NT2/D1 (cell line): ENCODE results near the gene RNGTT.

Source experiments
- YY1 ChIP-seq: IDR thresholded peaks from 2 replicates; pipeline ENCODE4 v1.6.1; 2011; ENCODE audit not compliant: insufficient read length, insufficient read depth
- ZNF274 ChIP-seq: IDR thresholded peaks from 2 replicates; pipeline ENCODE4 v1.6.1; 2011; ENCODE audit warnings: mild to moderate bottlenecking, low read depth, low read length

- no peak for TF ChIP-seq ZNF274
- TF ChIP-seq YY1, result no peak
These were observed 44.8 kb upstream of the RNGTT start for GRCh38 chr6:89008001-89008814.
